Fibroblast of lung (primary cell): ENCODE data around the gene DAD1.

Source experiments
- EZH2 ChIP-seq: IDR thresholded peaks from 2 replicates; pipeline ENCODE4 v1.5.1; 2012; ENCODE audit warnings: low read length, control low read depth, mild to moderate bottlenecking; ENCODE audit errors: missing control alignments
- TF ChIP-seq, protein P1 (sequence below), 2 donors: IDR thresholded peaks in 1 of 2; conservative IDR thresholded peaks in 1 of 2; 1 replicate in 1 of 2; 2 replicates in 1 of 2; pipeline ENCODE4 v1.5.1; 2011 to 2012; ENCODE audit warnings: low read length in 2 of 2, control low read depth in 1 of 2, inconsistent platforms in 1 of 2, low read depth in 1 of 2, mild to moderate bottlenecking in 1 of 2

DNA sequence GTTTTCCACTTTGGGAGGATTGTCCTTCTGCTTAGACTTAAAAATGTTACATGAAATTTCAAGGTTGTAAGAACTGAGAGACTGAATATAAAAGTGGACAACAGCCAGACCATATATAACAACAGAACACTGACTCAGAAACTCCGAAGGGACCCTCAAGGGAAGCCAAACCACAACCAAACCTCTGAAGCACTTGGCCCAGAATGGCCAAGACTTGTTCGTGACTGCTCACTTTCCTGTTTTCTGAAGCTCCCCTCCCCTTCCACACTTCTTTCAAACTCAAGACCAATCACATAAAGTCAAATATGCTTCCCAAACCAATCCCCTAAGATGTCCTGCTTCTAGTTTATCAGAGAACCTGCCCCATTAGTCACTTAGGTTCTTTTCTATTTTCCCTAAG, 41.5 kb upstream of the DAD1 start:
- TF ChIP-seq, protein P1, sequence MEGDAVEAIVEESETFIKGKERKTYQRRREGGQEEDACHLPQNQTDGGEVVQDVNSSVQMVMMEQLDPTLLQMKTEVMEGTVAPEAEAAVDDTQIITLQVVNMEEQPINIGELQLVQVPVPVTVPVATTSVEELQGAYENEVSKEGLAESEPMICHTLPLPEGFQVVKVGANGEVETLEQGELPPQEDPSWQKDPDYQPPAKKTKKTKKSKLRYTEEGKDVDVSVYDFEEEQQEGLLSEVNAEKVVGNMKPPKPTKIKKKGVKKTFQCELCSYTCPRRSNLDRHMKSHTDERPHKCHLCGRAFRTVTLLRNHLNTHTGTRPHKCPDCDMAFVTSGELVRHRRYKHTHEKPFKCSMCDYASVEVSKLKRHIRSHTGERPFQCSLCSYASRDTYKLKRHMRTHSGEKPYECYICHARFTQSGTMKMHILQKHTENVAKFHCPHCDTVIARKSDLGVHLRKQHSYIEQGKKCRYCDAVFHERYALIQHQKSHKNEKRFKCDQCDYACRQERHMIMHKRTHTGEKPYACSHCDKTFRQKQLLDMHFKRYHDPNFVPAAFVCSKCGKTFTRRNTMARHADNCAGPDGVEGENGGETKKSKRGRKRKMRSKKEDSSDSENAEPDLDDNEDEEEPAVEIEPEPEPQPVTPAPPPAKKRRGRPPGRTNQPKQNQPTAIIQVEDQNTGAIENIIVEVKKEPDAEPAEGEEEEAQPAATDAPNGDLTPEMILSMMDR (conservative IDR thresholded peaks at IDR 0.05 in 1 of 2, IDR thresholded peaks at IDR 0.05 in 1 of 2; ENCODE audit: low read depth in 1 of 2, low read length in 2 of 2) = no peak
- TF ChIP-seq EZH2 = no peak
